Activated CD4-positive, alpha-beta T cell treated with anti-CD3 and anti-CD28 coated beads for 24 hours (primary cell): ENCODE measurements around the gene ZNF532.

Experiments
- DNase-seq, 2 donors: peaks; one replicate each; pipeline ENCODE4 v3.0.0-alpha.2; 2020; ENCODE audit warnings: low read depth in 2 of 2

ZNF532 gene

GRCh38 chr18:58947136-58947732, 82.6 kb downstream of the ZNF532 start:
- DNase-seq = no peak

GRCh38 chr18:58949031-58949430, 84.4 kb downstream of the ZNF532 start:
- no peak for DNase-seq

GRCh38 chr18:58951986-58952702, 87.5 kb downstream of the ZNF532 start:
- no peak for DNase-seq

GRCh38 chr18:58952858-58953257, 88.2 kb downstream of the ZNF532 start:
- DNase-seq = no peak

- no peak for DNase-seq
These were observed 89.0 kb downstream of the ZNF532 start for GRCh38 chr18:58953627-58954026.

GRCh38 chr18:58955001-58955400, 90.3 kb downstream of the ZNF532 start:
- DNase-seq = no peak

GRCh38 chr18:58955738-58956137, 91.1 kb downstream of the ZNF532 start:
- no peak for DNase-seq

GRCh38 chr18:58958628-58959027, 94.0 kb downstream of the ZNF532 start:
- DNase-seq = no peak

- DNase-seq = no peak
These were observed 95.8 kb downstream of the ZNF532 start for GRCh38 chr18:58960508-58960907.

- DNase-seq = no peak
These were observed 96.5 kb downstream of the ZNF532 start for GRCh38 chr18:58960946-58961722.

- no peak for DNase-seq
These were observed 97.7 kb downstream of the ZNF532 start for GRCh38 chr18:58962336-58962735.

GRCh38 chr18:58965291-58966004, 100.8 kb downstream of the ZNF532 start:
- DNase-seq = no peak

GRCh38 chr18:58966005-58966677, 101.5 kb downstream of the ZNF532 start:
- DNase-seq = no peak

- no peak for DNase-seq
These were observed 102.0 kb downstream of the ZNF532 start for GRCh38 chr18:58966704-58967103.

- no peak for DNase-seq
These were observed 103.1 kb downstream of the ZNF532 start for GRCh38 chr18:58967751-58968254.

- no peak for DNase-seq
These were observed 106.5 kb downstream of the ZNF532 start for GRCh38 chr18:58970943-58971790.

GRCh38 chr18:58975296-58975695, 110.6 kb downstream of the ZNF532 start:
- no peak for DNase-seq

GRCh38 chr18:58975781-58976180, 111.1 kb downstream of the ZNF532 start:
- no peak for DNase-seq

GRCh38 chr18:58977223-58977622, 112.5 kb downstream of the ZNF532 start:
- no peak for DNase-seq

- DNase-seq = no peak
These were observed 113.1 kb downstream of the ZNF532 start for GRCh38 chr18:58977801-58978200.
